ENCODE measurements around the gene LENEP.

The LENEP gene

DNA sequence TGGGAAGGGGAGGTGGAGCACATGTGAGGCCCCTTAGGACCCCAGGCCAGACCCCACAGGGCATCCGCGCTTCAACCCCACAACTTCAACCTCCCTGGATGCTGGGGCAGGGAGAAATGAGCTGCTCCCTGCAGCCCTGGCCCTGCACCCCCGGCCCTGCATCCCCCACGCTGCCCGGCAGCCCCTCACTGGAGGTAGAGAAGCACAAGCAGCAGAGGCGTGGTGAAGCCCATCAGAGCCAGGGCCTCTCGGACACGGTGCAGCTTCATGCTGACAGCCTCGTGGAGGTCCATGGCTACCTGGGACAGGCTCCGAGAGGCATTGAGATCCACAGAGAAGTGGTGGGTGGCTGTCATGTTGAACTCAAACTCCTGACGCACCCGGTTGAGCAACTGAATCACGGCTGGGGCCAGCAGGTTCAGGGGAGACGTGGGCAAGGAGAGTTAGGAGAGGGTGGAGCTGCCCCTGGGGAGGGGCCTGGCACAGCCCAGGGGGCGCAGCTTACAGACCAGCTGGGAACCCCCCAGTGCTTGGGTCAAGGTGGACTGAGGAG is 36.9 kb downstream of the LENEP start:
- no peak for DNase-seq (ENCODE audit: low spot score)

DNA sequence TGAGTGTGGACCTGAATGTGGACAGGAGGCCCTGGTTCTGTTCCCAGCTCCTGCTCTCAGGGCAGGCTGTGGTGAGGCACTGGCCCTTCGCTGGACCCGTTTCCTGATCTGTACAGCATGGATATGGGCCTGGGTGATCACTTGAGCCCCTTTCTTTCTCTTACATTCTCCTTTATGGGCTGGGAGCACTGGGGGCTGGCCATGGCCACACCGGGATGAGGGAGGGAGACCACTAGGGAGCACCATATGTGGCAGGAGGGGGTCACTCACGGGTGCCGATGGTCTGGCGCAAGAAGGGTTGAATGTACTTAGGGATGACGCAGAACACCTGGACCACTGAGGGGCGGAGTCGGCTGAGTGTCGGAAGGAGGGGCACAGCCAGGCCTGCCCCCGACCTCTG is 37.5 kb downstream of the LENEP start:
- DNase-seq (ENCODE audit: low spot score) = no peak

DNA sequence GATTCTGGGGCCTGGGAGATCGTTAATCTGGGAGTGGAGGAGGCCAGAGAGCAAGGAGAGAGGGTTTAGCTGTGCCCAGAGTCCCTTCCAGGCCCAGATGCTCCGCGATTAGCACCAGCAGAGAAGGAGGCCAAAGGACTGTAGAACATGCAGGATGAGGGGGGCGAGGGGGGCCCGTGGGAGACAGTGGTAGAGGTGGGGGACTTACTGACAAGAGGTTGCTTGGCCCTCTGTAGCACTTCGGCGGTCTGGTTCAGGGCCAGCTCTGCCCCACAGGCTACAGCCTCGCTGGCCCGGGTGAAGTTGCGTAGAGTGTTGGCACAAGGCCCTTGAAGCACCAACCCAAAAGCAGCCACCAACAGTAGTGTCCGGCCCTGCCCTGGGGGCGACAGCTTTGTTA is 39.5 kb downstream of the LENEP start:
- no peak for DNase-seq (ENCODE audit: low spot score)

DNA sequence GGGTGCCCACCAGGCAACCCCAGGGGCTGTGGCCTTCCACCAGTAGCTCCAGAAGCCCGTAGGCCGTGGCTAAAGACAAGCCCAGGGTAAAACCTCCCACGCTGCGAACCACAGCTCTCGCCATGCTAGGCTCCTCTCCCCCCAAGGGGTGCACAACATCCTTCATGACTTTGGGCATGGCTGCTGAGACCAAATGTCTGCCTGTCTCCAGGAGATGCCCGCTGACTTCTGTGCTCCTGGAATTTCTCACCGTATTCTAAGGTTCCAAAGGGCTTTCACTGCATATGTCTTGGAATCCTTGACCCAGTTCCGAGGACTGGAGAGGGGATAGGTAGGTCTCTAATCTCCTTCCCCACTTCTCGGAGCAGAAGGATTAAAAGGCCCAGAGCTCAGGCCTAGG is 40.1 kb downstream of the LENEP start, which contains the start of the genes DCST1 and DCST2:
Gene DCST1 (plus strand): TSS at position 301 of the 400 bp plus-strand sequence. CDS start 213 bp downstream, outside the sequence.
Gene DCST2 (minus strand): TSS at position 258 of the 400 bp plus-strand sequence. CDS start 80 bp downstream, at position 178.
- no peak for DNase-seq (ENCODE audit: low spot score)

DNA sequence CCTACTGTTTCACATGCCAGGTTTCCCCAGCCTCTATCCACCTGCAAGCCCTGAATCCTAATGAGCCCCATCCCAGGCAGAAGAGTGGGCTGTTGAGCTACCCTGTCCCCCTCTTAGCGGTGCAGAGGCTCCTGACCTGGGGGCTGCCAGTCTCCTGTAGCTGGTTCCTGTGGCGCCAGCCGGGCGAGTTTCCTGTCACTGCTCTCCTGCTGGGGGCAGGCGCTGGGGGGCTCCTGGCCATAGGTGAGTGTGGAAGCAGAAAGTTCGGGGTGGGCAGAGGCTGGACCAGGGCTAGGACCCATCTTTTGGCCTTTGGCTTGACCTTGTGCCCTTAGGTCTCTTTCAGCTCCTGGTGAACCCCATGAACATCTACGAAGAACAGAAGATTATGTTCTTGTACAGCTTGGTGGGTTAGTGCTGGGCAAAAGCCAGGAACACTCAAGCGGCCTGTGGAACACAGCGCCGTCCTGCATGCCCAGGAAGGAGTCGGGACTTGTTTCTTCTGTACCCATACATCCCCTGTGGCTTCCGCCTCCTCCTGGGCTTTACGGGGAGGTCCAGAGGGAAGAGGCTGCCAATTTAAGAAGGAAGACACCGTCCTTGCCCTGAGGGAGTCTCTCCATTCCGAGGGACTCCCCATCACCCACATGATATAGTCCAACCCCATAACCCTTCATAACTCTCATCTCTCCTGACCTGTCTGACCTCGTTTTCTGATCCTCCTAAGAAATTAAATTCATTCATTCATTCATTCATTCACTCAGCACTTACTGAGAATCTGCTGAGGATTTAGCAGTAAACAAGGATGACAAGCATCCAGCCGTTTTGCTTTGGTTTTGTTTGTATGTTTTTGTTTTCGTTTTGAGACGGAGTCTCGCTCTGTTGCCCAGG is 41.2 kb downstream of the LENEP start:
- no peak for DNase-seq (ENCODE audit: low spot score)

DNA sequence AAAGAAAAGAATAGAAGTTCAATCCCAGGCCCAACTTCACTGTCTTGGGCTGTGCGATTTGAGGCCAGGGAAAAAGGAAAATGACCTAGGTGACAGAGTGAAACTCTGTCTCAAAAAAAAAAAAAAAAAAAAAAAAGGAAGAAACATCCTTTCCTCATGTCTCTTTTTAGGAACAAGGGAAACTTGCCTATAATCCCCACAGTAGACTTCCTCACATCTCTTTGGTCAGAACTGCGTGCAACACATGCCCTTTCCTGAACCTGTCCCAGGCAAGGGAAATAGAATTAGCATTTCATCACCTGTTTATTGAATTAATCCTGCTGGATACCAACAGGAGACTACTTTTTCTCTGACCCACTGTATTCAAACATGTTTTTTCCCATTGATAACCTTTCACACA is 42.5 kb downstream of the LENEP start:
- DNase-seq (ENCODE audit: low spot score) = no peak

DNA sequence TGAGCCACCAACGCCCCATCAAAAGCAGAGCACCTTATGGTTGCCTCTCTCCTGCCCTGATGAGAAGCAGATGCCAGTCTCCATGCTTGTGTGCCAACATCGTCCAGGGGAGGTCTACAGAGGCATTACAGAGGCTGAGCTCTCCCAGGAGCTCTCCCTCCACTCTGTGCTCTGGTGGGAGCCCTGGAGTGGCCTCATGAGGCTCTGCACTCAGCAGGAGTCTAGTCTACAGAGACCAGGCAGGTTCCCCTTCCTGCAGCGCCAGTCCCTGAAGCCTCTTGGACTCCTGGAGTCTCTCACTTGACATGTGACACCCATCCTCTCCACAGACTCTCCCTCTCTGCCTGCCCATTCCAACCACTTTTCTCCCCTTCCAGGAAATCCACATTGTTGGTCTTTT is 43.7 kb downstream of the LENEP start:
- no peak for DNase-seq (ENCODE audit: low spot score)

DNA sequence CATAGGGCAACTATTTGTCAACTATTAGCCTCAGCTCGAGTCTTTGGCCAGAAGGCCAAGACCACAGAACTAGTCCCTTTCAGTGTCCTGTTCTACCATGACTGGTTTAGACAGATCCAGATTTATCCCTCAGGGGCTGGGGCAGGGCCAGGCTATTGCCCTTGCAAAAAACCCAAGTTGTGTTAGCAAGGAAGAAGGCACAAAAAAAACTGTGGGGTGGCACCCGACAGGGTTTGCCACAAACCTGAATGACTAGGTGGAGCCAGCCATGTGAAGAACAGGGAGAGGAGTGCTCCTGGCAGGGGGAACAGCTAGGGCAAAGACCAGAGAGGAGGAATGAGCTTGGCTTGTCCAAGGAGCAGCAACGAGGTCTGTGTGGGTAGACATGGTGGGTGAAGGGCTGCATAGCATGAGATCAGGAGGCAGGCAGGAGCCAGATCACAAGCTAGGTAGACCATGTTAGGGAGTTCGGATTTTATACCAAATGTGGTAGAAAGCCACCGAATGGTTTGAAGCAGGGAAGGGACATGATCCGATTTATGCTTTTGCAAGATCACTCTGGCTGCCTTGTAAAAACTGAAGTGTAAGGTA is 44.6 kb downstream of the LENEP start:
- DNase-seq (ENCODE audit: low spot score) = no peak

DNA sequence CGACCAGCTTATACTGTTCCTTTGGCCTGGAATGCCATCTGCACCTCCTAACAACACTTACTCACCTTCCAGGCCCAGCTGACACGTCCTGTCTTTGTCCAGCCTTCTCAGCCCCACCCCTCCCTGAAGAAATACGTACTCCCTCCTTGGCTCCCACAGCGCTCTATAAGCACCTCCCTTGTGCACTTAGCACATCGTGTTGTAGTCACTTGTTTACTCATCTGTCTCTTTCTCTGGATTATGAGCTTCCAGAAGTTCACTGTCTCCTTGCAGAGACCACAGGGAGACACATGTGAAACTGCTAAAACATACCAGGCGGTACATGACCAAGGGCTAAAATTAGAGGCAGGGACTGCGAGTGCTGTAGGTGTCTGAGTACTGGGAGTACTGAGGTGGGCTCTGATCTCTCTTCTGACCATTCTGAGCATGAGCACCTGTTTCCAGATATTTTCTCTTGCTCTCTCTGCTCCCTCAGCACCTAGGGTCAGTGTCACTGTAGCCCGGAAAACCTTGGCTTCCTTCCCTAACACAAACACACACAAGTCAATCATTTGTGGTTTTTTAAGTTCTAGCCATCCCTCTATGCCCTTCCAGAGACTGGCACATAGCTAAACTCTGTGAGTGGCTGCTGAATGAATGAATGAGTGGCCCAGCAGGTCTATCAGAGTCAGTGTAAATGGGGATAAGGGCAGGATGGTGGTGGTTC is 45.4 kb downstream of the LENEP start:
- no peak for DNase-seq (ENCODE audit: low spot score)

DNA sequence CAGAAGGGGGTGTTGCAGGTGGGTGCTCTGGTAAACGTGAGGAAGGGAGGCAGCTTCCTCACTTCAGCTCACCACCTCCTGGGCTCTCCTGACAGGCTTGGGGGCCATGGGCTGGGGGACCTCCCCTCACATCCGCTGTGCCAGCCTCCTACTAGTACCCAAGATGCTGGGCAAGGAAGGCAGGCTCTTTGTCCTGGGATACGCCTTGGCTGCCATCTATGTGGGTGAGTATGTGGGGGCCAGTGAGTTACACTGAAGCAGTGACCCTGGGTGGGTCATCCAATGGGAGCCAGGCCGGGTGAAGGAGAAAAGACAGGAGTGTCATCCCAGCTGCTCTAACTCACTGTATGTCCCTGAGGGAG is 45.9 kb downstream of the LENEP start:
- DNase-seq (ENCODE audit: low spot score) = no peak

DNA sequence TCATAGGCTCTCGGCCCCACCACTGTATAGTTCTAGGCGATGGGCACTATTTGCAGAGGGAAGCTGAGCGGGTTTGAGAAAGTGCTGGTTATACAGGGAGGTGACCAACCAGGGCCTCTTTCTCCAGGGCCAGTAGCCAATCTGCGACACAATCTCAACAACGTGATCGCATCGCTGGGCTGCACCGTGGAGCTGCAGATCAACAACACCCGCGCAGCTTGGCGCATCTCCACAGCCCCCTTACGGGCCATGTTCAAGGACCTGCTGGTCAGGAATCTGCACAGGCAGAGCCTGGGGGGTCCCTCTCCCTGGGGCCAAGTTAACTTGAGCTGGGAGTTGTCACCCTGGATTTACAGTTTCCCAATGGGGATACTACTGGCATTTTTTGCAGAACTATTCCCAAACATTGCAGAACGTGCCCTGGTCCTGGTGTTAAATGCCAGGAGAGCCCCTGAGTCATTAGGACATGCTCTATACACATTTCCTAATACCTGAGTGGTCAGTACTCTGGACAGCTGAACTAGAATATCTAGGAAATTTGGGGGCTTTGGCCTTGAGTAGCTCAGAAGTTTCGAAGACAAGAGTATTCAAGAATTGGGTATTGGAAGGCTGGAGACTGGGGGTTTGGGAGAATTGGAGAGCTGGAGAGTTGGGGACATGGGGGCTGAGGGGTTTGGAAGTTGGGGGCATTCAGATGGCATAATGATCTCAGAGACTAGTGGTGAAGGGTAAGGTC is 47.1 kb downstream of the LENEP start:
- DNase-seq (ENCODE audit: low spot score) = no peak

DNA sequence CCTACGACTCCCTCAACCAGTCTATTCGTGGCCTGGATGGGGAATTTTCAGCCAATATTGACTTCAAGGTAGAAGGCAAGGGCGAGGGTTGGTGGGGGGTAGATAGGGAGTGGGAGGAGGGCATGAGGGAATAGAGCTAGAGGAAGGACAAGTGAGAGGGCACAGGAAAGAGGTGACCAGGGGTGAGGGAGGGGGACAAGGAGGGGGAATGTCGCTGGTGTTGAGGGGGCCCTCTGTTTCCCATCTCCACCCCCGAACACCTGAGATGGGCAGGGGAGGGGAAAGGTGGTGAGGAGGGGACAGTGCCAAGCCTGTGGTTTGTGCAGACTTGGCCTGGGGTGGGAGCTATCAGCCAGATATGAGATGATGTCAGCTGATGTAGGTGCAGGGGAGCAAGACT is 49.4 kb downstream of the LENEP start:
- no peak for DNase-seq (ENCODE audit: low spot score)

DNA sequence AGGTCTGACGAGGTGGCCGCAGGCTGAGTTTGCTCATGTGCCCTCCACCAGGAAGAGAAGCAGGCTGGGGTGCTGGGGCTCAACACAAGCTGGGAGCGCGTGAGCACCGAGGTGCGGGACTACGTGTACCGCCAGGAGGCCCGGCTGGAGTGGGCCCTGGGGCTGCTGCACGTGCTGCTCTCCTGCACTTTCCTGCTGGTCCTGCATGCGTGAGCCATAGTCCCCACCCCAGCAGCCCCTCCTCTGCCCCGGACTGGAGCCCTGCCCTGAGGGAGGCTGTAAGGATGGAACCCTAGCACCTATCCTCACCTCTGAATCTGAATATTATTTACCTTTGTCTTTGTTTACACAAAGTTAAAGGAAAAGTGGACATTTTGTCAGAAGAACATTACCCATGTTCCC is 49.9 kb downstream of the LENEP start:
- DNase-seq (ENCODE audit: low spot score) = no peak

DNA sequence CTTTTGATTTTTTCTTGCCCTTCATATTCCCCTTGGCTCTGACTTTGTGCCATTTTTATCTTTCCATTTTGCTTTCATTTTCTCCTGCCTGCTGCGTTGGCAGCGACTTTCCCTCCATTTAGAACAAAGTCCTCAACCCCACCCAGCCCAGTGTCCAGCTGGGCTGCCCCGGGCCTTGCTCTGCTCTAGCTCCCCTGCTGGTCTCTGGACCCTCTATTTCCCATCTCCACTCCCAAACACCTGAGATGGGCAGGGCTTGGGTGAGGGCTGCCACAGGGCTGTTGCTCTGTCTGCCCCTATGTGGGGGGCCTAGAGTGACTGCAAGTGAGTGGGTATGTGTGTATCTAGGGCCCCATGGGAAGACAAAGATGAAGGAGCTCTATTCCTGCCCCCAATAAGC is 50.4 kb downstream of the LENEP start:
- no peak for DNase-seq (ENCODE audit: low spot score)

Measured in HuH-7.5 (cell line).